HepG2 (cell line): ENCODE data around the gene IQCE. TPM values are rescaled to one million over a fixed set of nuclear protein-coding genes. Genes with fewer than 3 reads are reported as not detected.
A peak's percentile ranks its signal among the peaks of the same experiment; 100 is the strongest.

ENCODE experiments used
- ATAC-seq: fragments of 200-7000 bp; cut with Tn5 transposase; 3 replicates; pipeline ENCODE4 v1.9.1; 2020; ENCODE audit warnings: mild to moderate bottlenecking, moderate library complexity
- BruUV-seq: library from RNA; stranded (reverse); fragments of 400-500 nt; replicated peaks from 2 replicates; lab custom pipeline; 2021; lab: Mats Ljungman, UMichigan
- CTCF ChIA-PET: fragments of 300-600 bp; formaldehyde crosslinking; extraction: SDS; loops from one replicate; lab custom pipeline; 2021; ENCODE audit warnings: low total read pairs, inconsistent platforms, low intra/inter-chr PET ratio; lab: Yijun Ruan, JAX
- POLR2A ChIA-PET: fragments of 350-600 bp; sonication (Branson Sonifier 250); formaldehyde crosslinking; loops from one replicate; lab custom pipeline; 2020; ENCODE audit warnings: antibody characterized with exemption, inconsistent platforms; lab: Yijun Ruan, JAX
- DNase-seq: peaks from one replicate; pipeline ENCODE4 v3.0.0-alpha.2; 2015; ENCODE audit warnings: low spot score
- FAIRE-seq: peaks from 3 replicates; lab custom pipeline; 2011; peaks lifted over from hg19 to GRCh38; lab: Jason Lieb, UNC
- H2AFZ ChIP-seq: one replicate; pipeline ENCODE4 v1.6.1; 2011; ENCODE audit warnings: low read length, inconsistent platforms
- H3K27ac ChIP-seq: fragments of 300-600 bp; 3 replicates; pipeline ENCODE4 v1.8.0; 2011; ENCODE audit warnings: mixed run types, mild to moderate bottlenecking, mixed read lengths, low read length, inconsistent platforms; ENCODE audit not compliant: insufficient read depth; ENCODE audit errors: extremely low read length
- H3K27me3 ChIP-seq, 2 experiments: fragments of 200-600 bp in 1 of 2; 2 replicates in 1 of 2; 3 replicates in 1 of 2; pipeline versions ENCODE4 v1.6.0 to v1.8.0; 2011; ENCODE audit warnings: low read length in 2 of 2, mild to moderate bottlenecking in 2 of 2, moderate library complexity in 2 of 2, inconsistent platforms in 1 of 2; ENCODE audit not compliant: insufficient read depth in 2 of 2, control insufficient read depth in 1 of 2
- H3K36me3 ChIP-seq, 2 experiments: fragments of 200-600 bp in 1 of 2; replicated peaks in 1 of 2; 2 replicates in 1 of 2; 3 replicates in 1 of 2; pipeline versions ENCODE4 v1.5.1 to v1.8.0; 2011; ENCODE audit warnings: low read length in 2 of 2, inconsistent platforms in 1 of 2; ENCODE audit not compliant: insufficient read depth in 2 of 2, control insufficient read depth in 1 of 2
- H3K4me1 ChIP-seq: 2 replicates; pipeline ENCODE4 v1.5.1; 2012; ENCODE audit warnings: low read length, inconsistent platforms; ENCODE audit not compliant: insufficient read depth
- H3K4me2 ChIP-seq: 2 replicates; pipeline ENCODE4 v1.6.0; 2011; ENCODE audit warnings: low read depth, low read length, inconsistent platforms
- H3K4me3 ChIP-seq, 3 experiments: fragments of 200-600 bp in 1 of 3; sonication (generic), shearing (Covaris generic) in 1 of 3; replicated peaks in 1 of 3; 2 replicates each; pipeline ENCODE4 v1.5.1; 2011 to 2016; ENCODE audit warnings: low read length in 3 of 3, inconsistent platforms in 2 of 3, low read depth in 2 of 3, mild to moderate bottlenecking in 2 of 3, control low read depth in 1 of 3, mixed read lengths in 1 of 3; ENCODE audit not compliant: insufficient read depth in 1 of 3
- H3K79me2 ChIP-seq: one replicate; pipeline ENCODE4 v1.6.1; 2011; ENCODE audit warnings: low read length, inconsistent platforms; ENCODE audit not compliant: insufficient read depth
- H3K9ac ChIP-seq: 2 replicates; pipeline ENCODE4 v1.6.0; 2011; ENCODE audit warnings: mild to moderate bottlenecking, low read depth, low read length, inconsistent platforms; ENCODE audit not compliant: insufficient read depth
- H3K9me3 ChIP-seq: 2 replicates; pipeline ENCODE4 v1.5.1; 2012; ENCODE audit warnings: mild to moderate bottlenecking, low read length
- H4K20me1 ChIP-seq: 2 replicates; pipeline ENCODE4 v1.6.0; 2011; ENCODE audit warnings: inconsistent platforms, mild to moderate bottlenecking, low read length, moderate library complexity; ENCODE audit not compliant: insufficient read depth
- CAMTA2 ChIP-seq: sonication (generic); formaldehyde crosslinking; IDR thresholded peaks from 2 replicates; pipeline ENCODE4 v1.4.0; 2020; ENCODE audit warnings: mild to moderate bottlenecking, missing genetic modification reagents, borderline replicate concordance
- GPN1 ChIP-seq: sonication (generic); formaldehyde crosslinking; IDR thresholded peaks from 2 replicates; pipeline ENCODE4 v1.5.1; 2020; ENCODE audit warnings: missing genetic modification reagents, borderline replicate concordance
- ISL2 ChIP-seq: sonication (generic); formaldehyde crosslinking; IDR thresholded peaks from 2 replicates; pipeline ENCODE4 v1.5.0; 2020; ENCODE audit warnings: missing genetic modification reagents
- POLR2A ChIP-seq, 2 experiments: IDR thresholded peaks; 2 replicates each; pipeline ENCODE4 v1.6.1; 2011; ENCODE audit warnings: low read depth in 2 of 2, low read length in 2 of 2, mild to moderate bottlenecking in 1 of 2, moderate library complexity in 1 of 2; ENCODE audit not compliant: insufficient read depth in 1 of 2
- SIX1 ChIP-seq: sonication (generic); formaldehyde crosslinking; IDR thresholded peaks from 2 replicates; pipeline ENCODE4 v1.4.0; 2020; ENCODE audit warnings: missing genetic modification reagents, borderline replicate concordance
- SP4 ChIP-seq: sonication (generic); formaldehyde crosslinking; IDR thresholded peaks from 2 replicates; pipeline ENCODE4 v1.8.1; 2023; ENCODE audit warnings: mild to moderate bottlenecking, missing genetic modification reagents
- ZNF564 ChIP-seq: sonication (generic); formaldehyde crosslinking; IDR thresholded peaks from 2 replicates; pipeline ENCODE4 v1.8.1; 2023; ENCODE audit warnings: mild to moderate bottlenecking, missing genetic modification reagents
- ZNF570 ChIP-seq: sonication (generic); formaldehyde crosslinking; IDR thresholded peaks from 2 replicates; pipeline ENCODE4 v1.4.0; 2020; ENCODE audit warnings: mild to moderate bottlenecking, missing genetic modification reagents, borderline replicate concordance
- ZNF737 ChIP-seq: sonication (generic); formaldehyde crosslinking; IDR thresholded peaks from 2 replicates; pipeline ENCODE4 v1.5.0; 2020; ENCODE audit warnings: missing genetic modification reagents, mild to moderate bottlenecking, borderline replicate concordance
- ZNF781 ChIP-seq: sonication (generic); formaldehyde crosslinking; IDR thresholded peaks from 2 replicates; pipeline ENCODE4 v1.5.1; 2020; ENCODE audit warnings: borderline replicate concordance, mild to moderate bottlenecking, missing genetic modification reagents; ENCODE audit errors: not compliant biosample characterization
- WGBS: methylation state at CpG from one replicate; pipeline ENCODE4 v1.1.6; 2017; ENCODE audit warnings: low lambda C conversion rate; 5-methylcytosine and 5-hydroxymethylcytosine counted together
- in situ Hi-C: cut with HindIII; loops from 2 replicates; pipeline ENCODE4 v1.10.0; 2017; ENCODE audit warnings: low pct_unique_long_range_greater_than_20kb; ENCODE audit not compliant: extremely low pct_ligation_motif_present
- intact Hi-C: fragments of 100-400 bp; cut with micrococcal nuclease; formaldehyde crosslinking; loops from one replicate; pipeline ENCODE4 v1.10.0; 2022; ENCODE audit not compliant: unreplicated experiment
- polyA plus RNA-seq, 8 experiments: library from polyadenylated mRNA; depleted of rRNA in 3 of 8; stranded (reverse) in 7 of 8; unstranded in 1 of 8; fragments of >200 nt; fragmentation: Illumina TruSeq in 4 of 8; extraction: Trizol in 4 of 8; gene quantifications; 2 replicates each; pipeline versions ENCODE4 v1.2.1 to v1.2.3, GENCODE V29; 2011 to 2016; ENCODE audit warnings: low read depth in 4 of 8, missing spikeins in 1 of 8, mixed read lengths in 1 of 8; ENCODE audit not compliant: insufficient read depth in 1 of 8
- total RNA-seq, 5 experiments: library from RNA; depleted of rRNA; stranded (reverse); fragments of >200 nt; fragmentation: Illumina TruSeq; extraction: Trizol; gene quantifications; 2 replicates each; pipeline ENCODE4 v1.2.3, GENCODE V29; 2016; ENCODE audit warnings: low read depth in 1 of 5
- TF ChIP-seq, protein P1 (sequence below): sonication (generic); formaldehyde crosslinking; IDR thresholded peaks from 2 replicates; pipeline ENCODE4 v1.4.0; 2020; ENCODE audit warnings: missing genetic modification reagents, borderline replicate concordance
- TF ChIP-seq, protein P2 (sequence below): IDR thresholded peaks from 2 replicates; pipeline ENCODE4 v1.6.1; 2016; ENCODE audit warnings: missing genetic modification reagents, missing compliant biosample characterization

Gene IQCE
- total and polyA plus RNA-seq, 2 of the 13 experiments (the other 11 are each of a cell fraction or from before 2014, with no cell fraction given): 1.5 to 2.5 TPM

DNA sequence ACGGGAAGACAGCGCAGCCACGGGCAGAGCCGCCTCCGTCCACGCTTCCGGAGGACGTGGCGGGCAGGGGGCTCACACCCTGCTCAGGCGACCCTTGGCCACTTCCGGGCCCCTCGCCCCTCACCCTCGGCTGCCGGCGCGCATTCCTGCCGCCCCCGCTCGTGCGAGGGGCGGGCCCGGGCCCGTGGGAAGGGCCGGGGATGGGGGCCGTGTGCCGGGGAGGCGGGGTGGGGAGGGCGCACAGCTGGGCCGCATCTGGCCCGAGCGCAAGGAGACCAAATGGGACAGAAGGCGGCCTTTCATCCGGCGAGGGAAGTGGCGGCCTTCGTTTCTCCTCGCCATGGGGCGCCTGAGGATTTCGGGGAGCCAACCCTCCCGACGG, 40.1 kb upstream of the IQCE start:
- Histone ChIP-seq H3K4me3 (no peak overlapping the region), H3K4me2 (peak overlapping the region; percentile 54), H3K79me2 (no peaks in the 10 kb centered on the region), H2AFZ (no peak overlapping the region), H3K36me3 (no peaks in the 10 kb centered on the region), H3K9me3 (no peaks in the 10 kb centered on the region), H3K27ac (no peak overlapping the region), H4K20me1 (no peaks in the 10 kb centered on the region), H3K27me3 (peaks cover 5 to 77% of the 10 kb centered on the region in 2 experiments), H3K4me1 (peaks cover 66% of the 10 kb centered on the region), H3K9ac (no peak overlapping the region)
- intact Hi-C loops (no loop called here), in situ Hi-C loops (no loop called here)
- POLR2A ChIA-PET: no interaction called here
- ATAC-seq: no peak
- no TSS peak for BruUV-seq
- 58% methylated on average over 13 of the region's 41 CpGs for WGBS
- FAIRE-seq: no peak
- DNase-seq: no peak
- no peak for TF ChIP-seq ISL2
- no peak for TF ChIP-seq ZNF570 (CRISPR knock-in tag)
- TF ChIP-seq ZNF737 (CRISPR knock-in tag): no peak
- TF ChIP-seq GPN1 (CRISPR knock-in tag): no peak
- TF ChIP-seq ZNF781: no peak
- CTCF ChIA-PET: no interaction called here

DNA sequence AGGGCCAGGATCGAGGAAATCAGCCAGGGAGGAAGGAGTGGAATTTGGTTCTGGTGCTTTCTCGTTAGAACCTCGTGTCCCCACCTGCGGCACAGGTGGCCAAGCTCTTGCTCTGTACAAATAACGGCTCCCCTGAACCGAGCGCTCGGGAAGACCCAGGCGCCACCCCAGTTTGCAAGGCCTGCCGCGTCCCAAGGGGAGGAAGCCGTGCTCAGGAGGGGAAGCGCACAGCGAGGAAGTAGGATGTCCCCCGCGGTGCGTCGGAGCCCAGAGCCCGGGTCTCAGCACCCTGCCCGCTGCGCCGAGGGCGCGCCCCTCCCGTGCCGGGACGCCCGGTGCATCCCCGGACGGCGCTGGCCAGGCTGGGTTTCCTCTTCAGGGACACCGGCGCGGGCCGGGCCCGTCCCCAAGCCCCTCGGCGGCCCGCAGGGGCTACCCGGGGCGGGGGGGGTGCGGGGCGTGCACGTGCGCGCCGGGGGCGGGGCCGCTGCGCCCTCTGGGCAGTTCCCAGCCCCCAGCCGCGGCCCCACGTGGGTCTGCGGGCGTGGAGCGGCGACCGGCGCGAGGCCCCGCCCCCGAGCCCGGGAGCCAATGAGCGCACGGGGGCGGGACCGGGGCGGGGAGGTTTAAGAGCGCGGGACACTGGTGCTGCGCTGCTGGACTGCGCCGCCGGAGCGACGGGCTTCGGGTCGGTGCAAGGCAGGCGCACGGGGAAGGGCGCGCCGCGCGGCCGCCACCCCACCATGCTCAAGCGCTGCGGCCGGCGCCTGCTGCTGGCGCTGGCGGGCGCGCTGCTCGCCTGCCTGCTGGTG, 39.5 kb upstream of the IQCE start, which contains the start of gene LFNG:
TSS of gene LFNG (plus strand) at position 656 of the 812 bp plus-strand sequence. CDS start at position 744, 88 bp downstream.
- H3K27ac ChIP-seq: no peak within 1 kb of the TSS
- H3K9ac ChIP-seq: no peak within 1 kb of the TSS
- no peaks in the 10 kb centered on the region for H3K79me2 ChIP-seq
- no peaks in the 10 kb centered on the region for H3K36me3 ChIP-seq
- 0% methylated on average over 2 of the region's 95 CpGs for WGBS
- DNase-seq (peak; percentile 72), FAIRE-seq (no peak), ATAC-seq (peak; percentile 70)
- no peaks in the 10 kb centered on the region for H3K9me3 ChIP-seq
- H2AFZ ChIP-seq: no peak within 1 kb of the TSS
- BruUV-seq: no TSS peak
- H3K4me3 ChIP-seq: peak within 1 kb of the TSS in 2 of 3 experiments; percentile 54 to 66; a peak in 3 of 6 replicates
- H4K20me1 ChIP-seq: no peaks in the 10 kb centered on the region
- ChIA-PET POLR2A (no interaction called here), CTCF (no interaction called here)
- H3K4me1 ChIP-seq: peaks cover 71% of the 10 kb centered on the region
- H3K4me2 ChIP-seq: peak within 1 kb of the TSS; percentile 66
- intact Hi-C loops: no loop called here
- in situ Hi-C loops: no loop called here
- peaks cover 4 to 71% of the 10 kb centered on the region in 2 experiments for H3K27me3 ChIP-seq
- peak in 1 of 2 experiments; percentile 43; a peak in 2 of 4 replicates for TF ChIP-seq POLR2A (IDR thresholded peaks at IDR 0.05; ENCODE audit: insufficient read depth in 1 of 2, low read depth in 2 of 2, low read length in 2 of 2)
- no peak for TF ChIP-seq SIX1
- TF ChIP-seq, protein P1, sequence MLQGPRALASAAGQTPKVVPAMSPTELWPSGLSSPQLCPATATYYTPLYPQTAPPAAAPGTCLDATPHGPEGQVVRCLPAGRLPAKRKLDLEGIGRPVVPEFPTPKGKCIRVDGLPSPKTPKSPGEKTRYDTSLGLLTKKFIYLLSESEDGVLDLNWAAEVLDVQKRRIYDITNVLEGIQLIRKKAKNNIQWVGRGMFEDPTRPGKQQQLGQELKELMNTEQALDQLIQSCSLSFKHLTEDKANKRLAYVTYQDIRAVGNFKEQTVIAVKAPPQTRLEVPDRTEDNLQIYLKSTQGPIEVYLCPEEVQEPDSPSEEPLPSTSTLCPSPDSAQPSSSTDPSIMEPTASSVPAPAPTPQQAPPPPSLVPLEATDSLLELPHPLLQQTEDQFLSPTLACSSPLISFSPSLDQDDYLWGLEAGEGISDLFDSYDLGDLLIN: no peak
- peak; percentile 98 for TF ChIP-seq ZNF564 (CRISPR knock-in tag)
- TF ChIP-seq CAMTA2: no peak
- TF ChIP-seq, protein P2, sequence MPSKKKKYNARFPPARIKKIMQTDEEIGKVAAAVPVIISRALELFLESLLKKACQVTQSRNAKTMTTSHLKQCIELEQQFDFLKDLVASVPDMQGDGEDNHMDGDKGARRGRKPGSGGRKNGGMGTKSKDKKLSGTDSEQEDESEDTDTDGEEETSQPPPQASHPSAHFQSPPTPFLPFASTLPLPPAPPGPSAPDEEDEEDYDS (CRISPR knock-in tag): peak; percentile 92
- TF ChIP-seq SP4 (CRISPR knock-in tag): peak; percentile 85
